IPS-15b (cell line): ENCODE measurements around the gene EME1.

ENCODE experiments used
- H3K27me3 ChIP-seq: one replicate; pipeline ENCODE4 v1.6.1; 2013; ENCODE audit warnings: low read length; ENCODE audit not compliant: control insufficient read depth, insufficient read depth
- H3K36me3 ChIP-seq: one replicate; pipeline ENCODE4 v1.6.1; 2013; ENCODE audit warnings: low read length; ENCODE audit not compliant: control insufficient read depth, insufficient read depth
- H3K4me1 ChIP-seq: one replicate; pipeline ENCODE4 v1.6.1; 2013; ENCODE audit warnings: mild to moderate bottlenecking, low read length; ENCODE audit not compliant: control insufficient read depth, insufficient read depth
- H3K4me3 ChIP-seq: one replicate; pipeline ENCODE4 v1.5.1; 2013; ENCODE audit warnings: low read depth, low read length
- H3K9ac ChIP-seq: one replicate; pipeline ENCODE4 v1.6.1; 2013; ENCODE audit warnings: low read depth, mild to moderate bottlenecking, low read length
- H3K9me3 ChIP-seq: one replicate; pipeline ENCODE4 v1.6.1; 2013; ENCODE audit warnings: mild to moderate bottlenecking, low read length; ENCODE audit not compliant: control insufficient read depth, insufficient read depth

Gene EME1

DNA sequence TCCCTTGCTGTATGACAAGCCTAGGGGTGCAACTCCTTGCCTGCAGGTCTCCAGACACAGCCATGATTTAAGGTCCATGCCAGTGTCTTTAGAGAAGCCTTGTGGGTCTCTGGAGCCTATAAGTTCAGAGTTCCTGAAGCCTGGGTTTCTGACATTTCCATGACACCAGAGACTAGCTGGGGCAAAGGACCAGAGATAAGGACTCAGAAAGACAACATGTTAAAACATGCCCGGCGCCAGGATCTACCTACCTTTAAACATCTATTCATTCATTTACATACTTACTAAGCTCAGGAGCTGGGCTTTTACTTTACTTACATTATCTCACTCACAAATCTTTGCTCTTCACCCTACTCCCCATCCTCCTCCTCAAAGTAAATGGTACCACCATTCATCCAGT, 1.5 kb upstream of the EME1 start:
- Histone ChIP-seq H3K4me1 (no peaks in the 10 kb centered on the region), H3K36me3 (peaks cover 40% of the 10 kb centered on the region), H3K9ac (peak overlapping the region; percentile 12), H3K9me3 (no peaks in the 10 kb centered on the region), H3K4me3 (peak overlapping the region; percentile 8), H3K27me3 (no peaks in the 10 kb centered on the region)

DNA sequence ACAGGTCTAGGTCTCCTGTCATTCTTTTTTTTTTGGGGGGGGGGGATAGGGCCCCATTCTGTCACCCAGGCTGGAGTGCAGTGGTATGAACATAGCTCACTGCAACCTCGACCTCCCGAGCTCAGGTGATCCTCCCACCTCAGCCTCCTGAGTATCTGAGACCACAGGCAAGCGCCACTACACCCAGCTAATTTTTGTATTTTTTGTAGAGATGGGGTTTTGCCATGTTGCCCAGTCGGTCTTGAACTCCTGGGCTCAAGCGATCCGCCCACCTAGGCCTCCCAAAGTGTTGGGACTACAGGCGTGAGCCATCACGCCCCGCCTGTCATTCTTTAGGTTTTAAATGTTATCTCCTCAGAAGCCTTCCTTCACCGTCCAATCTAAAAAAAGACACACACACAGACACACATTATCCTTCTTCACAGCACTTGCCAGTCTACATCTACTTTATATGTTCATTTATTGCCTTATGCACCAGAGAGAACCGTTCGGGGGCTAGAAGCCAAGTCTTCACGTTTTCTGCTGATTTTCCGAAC, 739 bp upstream of the EME1 start:
- Histone ChIP-seq H3K36me3 (peaks cover 32% of the 10 kb centered on the region), H3K4me3 (peak overlapping the region; percentile 98), H3K4me1 (no peaks in the 10 kb centered on the region), H3K9me3 (no peaks in the 10 kb centered on the region), H3K27me3 (no peaks in the 10 kb centered on the region), H3K9ac (peak overlapping the region; percentile 97)

- H3K36me3 ChIP-seq = peaks cover 23% of the 10 kb centered on the region
- H3K4me3 ChIP-seq = peak overlapping the region; percentile 98
- H3K4me1 ChIP-seq = no peaks in the 10 kb centered on the region
- H3K9me3 ChIP-seq = no peaks in the 10 kb centered on the region
- peak overlapping the region; percentile 97 for H3K9ac ChIP-seq
- no peaks in the 10 kb centered on the region for H3K27me3 ChIP-seq
Observed at GRCh38 chr17:50373705-50374104, 676 bp downstream of the EME1 start.

- Histone ChIP-seq H3K36me3 (peaks cover 22% of the 10 kb centered on the region), H3K27me3 (no peaks in the 10 kb centered on the region), H3K4me1 (no peaks in the 10 kb centered on the region), H3K9me3 (no peaks in the 10 kb centered on the region), H3K4me3 (no peak overlapping the region), H3K9ac (no peak overlapping the region)
Observed at GRCh38 chr17:50375858-50376538, 3.0 kb downstream of the EME1 start.

GRCh38 chr17:50379351-50380132, 6.5 kb downstream of the EME1 start:
- Histone ChIP-seq H3K9ac (no peak overlapping the region), H3K27me3 (no peaks in the 10 kb centered on the region), H3K4me3 (no peak overlapping the region), H3K9me3 (no peaks in the 10 kb centered on the region), H3K4me1 (no peaks in the 10 kb centered on the region), H3K36me3 (peaks cover 43% of the 10 kb centered on the region)

DNA sequence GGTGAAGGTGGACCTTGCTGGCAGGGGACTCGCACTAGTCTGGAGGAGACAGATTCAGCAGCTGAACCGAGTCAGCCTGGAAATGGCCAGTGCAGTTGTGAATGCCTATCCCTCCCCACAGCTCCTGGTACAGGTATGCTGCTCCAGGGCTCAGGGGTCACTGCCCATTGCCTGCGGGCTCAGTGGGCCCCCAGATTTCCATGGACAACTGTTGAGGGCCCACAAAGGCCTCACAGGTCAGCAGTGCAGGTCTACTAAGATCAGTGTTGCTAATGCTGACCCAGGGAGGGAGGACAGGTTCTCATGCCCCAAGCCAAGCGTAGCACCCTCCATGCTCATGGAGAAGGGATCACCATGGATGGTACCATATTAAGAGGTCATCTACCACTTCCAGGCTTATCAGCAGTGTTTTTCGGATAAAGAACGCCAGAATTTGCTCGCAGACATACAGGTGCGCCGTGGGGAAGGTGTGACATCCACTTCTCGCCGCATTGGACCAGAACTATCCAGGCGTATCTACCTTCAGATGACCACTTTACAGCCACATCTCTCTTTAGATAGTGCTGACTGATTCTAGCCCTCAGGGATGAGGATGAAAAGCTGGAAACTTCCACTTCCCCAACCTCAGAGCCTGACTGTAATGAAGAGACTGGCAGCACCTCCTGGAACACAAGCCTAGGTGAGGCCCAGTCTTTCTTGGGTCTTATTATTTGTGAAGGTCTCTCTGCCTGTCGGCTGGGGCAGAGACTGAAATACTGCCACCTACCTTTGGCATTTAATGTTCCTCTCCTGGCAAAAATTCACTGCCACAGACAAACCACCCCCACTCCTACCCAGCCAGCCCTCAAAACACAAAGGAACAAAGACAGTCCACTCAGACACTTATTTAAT, 7.6 kb downstream of the EME1 start:
- Histone ChIP-seq H3K27me3 (no peaks in the 10 kb centered on the region), H3K4me1 (no peaks in the 10 kb centered on the region), H3K9ac (no peak overlapping the region), H3K36me3 (peaks cover 50% of the 10 kb centered on the region), H3K9me3 (no peaks in the 10 kb centered on the region), H3K4me3 (no peak overlapping the region)

GRCh38 chr17:50381260-50381815, 8.3 kb downstream of the EME1 start:
- Histone ChIP-seq H3K36me3 (peaks cover 52% of the 10 kb centered on the region), H3K27me3 (no peaks in the 10 kb centered on the region), H3K4me3 (no peak overlapping the region), H3K9ac (no peak overlapping the region), H3K9me3 (no peaks in the 10 kb centered on the region), H3K4me1 (no peaks in the 10 kb centered on the region)

DNA sequence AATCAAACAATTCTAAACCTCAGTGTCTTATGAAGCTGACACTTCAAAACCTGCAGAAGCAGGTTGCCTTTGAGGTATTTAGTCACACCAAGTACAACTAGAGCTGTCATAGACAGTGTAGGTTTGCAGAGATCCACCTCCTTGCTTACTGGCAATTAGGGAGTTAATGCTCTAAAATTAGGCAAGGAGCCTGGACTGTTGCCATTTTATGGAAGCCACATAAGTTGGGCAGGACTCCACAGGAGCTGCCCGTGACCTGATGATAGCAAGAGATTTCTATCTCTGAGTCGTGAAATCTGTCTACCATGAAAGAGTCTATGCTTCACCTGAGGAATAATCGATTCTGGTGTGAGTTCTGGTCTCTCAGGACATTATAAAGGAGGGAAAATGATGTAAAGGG, 8.9 kb downstream of the EME1 start:
- Histone ChIP-seq H3K36me3 (peaks cover 57% of the 10 kb centered on the region), H3K9me3 (no peaks in the 10 kb centered on the region), H3K4me1 (no peaks in the 10 kb centered on the region), H3K27me3 (no peaks in the 10 kb centered on the region), H3K4me3 (no peak overlapping the region), H3K9ac (no peak overlapping the region)

- no peaks in the 10 kb centered on the region for H3K27me3 ChIP-seq
- no peak overlapping the region for H3K4me3 ChIP-seq
- no peak overlapping the region for H3K9ac ChIP-seq
- peaks cover 66% of the 10 kb centered on the region for H3K36me3 ChIP-seq
- no peaks in the 10 kb centered on the region for H3K4me1 ChIP-seq
- no peaks in the 10 kb centered on the region for H3K9me3 ChIP-seq
Observed at GRCh38 chr17:50382931-50383330, 9.9 kb downstream of the EME1 start.

GRCh38 chr17:50386510-50386909, 13.5 kb downstream of the EME1 start:
- H3K4me3 ChIP-seq = no peak overlapping the region
- no peaks in the 10 kb centered on the region for H3K9me3 ChIP-seq
- no peak overlapping the region for H3K9ac ChIP-seq
- no peaks in the 10 kb centered on the region for H3K4me1 ChIP-seq
- H3K27me3 ChIP-seq = no peaks in the 10 kb centered on the region
- H3K36me3 ChIP-seq = peaks cover 65% of the 10 kb centered on the region

- Histone ChIP-seq H3K9ac (no peak overlapping the region), H3K36me3 (peaks cover 74% of the 10 kb centered on the region), H3K4me1 (no peaks in the 10 kb centered on the region), H3K4me3 (no peak overlapping the region), H3K9me3 (no peaks in the 10 kb centered on the region), H3K27me3 (no peaks in the 10 kb centered on the region)
Observed at GRCh38 chr17:50388728-50389127, 15.7 kb downstream of the EME1 start.
